Measurements from ENCODE around the gene F7.

F7 gene

DNA sequence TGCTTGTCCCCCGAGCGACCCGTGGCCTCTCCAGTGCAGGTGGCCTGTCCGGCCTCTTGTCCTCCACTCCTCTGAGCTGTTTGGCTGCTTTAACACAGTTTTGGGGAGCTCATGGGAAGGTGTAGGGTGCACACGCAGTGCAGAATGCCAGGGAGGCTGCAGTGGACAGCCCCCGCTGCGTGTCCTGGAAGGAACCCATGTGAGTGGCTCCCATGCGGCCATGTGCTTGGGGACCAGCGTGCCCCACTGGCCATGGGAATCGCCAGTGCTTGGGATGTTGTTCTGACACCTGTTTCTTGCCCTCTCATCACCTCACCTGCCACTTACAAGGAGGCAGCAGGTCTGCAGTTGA, 22.6 kb upstream of the F7 start:
- no peak for DNase-seq (ENCODE audit: insufficient read length)
- FAIRE-seq, result no peak

DNA sequence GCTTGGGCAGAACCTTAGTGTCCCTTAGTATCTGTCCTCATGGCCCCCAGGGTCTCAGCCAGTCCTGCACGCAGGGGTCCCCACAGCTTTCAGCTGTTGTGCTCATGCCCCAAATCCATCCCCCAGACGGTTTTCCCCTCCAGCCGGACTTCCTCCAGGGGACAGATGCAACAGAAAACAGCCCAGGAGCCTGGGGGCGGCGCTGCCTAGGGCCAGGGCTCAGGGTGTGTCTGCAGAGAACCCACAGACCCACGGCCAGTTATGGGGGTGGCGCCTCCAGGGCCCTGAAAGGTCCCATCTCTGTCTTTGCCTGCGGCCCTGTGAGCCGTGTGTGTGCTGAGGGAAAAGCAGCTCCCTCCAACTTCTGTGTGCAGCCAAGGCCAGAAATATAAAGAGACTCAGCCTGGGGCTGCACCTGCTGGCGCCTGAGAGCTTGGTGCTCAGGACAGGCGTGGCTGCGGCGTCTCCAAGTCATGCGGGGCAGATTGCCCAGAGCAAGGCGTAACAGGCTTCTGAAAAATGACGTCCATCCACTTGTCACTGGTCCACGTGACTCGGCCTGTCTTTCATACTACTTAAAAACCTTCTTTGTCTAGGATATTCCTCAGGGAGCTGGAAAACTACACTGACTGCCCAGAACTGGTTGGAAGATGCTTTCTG, 22.1 kb upstream of the F7 start:
- FAIRE-seq (no peak), DNase-seq (ENCODE audit: insufficient read length) (no peak)
- TF ChIP-seq POLR2A (IDR thresholded peaks at IDR 0.05; ENCODE audit: low read depth, low read length), result no peak
- no peak for TF ChIP-seq POLR2AphosphoS5 (IDR thresholded peaks at IDR 0.05; ENCODE audit: low read depth, low read length)
- no peak for TF ChIP-seq TAF1 (IDR thresholded peaks at IDR 0.05; ENCODE audit: borderline replicate concordance, low read depth, low read length)

More for the DNA sequence above, 22.6 kb upstream of the F7 start:
- TF ChIP-seq TAF1 (IDR thresholded peaks at IDR 0.05; ENCODE audit: borderline replicate concordance, low read depth, low read length), result no peak
- no peak for TF ChIP-seq POLR2AphosphoS5 (IDR thresholded peaks at IDR 0.05; ENCODE audit: low read depth, low read length)
- TF ChIP-seq POLR2A (IDR thresholded peaks at IDR 0.05; ENCODE audit: low read depth, low read length), result no peak

DNA sequence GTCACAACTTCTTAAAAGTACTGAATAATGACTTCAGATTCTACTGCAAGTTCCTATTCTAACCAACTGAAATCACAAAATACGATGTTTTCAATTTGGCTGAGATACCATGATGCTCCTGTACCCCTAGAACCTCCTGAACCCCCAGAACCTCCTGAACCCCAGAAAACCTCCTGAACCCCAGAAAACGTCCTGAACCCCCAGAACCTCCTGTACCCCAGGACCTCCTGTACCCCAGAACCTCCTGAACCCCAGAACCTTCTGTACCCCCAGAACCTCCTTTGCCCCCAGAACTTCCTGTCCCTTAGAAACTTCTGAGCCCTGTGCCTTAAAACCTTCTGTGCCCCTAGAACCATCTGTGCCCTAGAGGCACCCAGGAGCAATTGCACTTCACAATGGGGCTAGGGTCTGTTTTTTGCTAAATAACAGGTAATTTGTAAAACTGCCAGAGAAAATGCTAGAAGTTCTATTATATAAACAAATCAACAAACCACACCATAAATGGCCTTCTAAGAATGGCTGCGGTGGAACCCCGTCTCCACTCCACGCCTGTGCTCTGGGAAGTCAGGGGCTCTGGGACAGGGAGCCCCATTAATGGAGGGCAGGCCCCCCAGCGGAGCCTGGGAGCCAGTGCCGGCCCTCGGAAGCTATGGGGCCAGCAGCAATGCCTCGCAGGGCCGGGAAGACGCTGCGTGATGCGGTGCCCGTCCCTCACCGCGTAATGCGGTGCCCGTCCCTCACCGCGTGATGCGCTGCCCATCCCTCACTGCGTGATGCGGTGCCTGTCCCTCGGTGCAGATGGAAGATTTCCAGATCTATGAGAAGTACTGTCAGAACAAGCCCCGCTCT, 21.3 kb upstream of the F7 start:
- DNase-seq (ENCODE audit: insufficient read length) (no peak), FAIRE-seq (no peak)
- TF ChIP-seq POLR2AphosphoS5 (IDR thresholded peaks at IDR 0.05; ENCODE audit: low read depth, low read length) (no peak), TAF1 (IDR thresholded peaks at IDR 0.05; ENCODE audit: borderline replicate concordance, low read depth, low read length) (no peak), POLR2A (IDR thresholded peaks at IDR 0.05; ENCODE audit: low read depth, low read length) (no peak)

DNA sequence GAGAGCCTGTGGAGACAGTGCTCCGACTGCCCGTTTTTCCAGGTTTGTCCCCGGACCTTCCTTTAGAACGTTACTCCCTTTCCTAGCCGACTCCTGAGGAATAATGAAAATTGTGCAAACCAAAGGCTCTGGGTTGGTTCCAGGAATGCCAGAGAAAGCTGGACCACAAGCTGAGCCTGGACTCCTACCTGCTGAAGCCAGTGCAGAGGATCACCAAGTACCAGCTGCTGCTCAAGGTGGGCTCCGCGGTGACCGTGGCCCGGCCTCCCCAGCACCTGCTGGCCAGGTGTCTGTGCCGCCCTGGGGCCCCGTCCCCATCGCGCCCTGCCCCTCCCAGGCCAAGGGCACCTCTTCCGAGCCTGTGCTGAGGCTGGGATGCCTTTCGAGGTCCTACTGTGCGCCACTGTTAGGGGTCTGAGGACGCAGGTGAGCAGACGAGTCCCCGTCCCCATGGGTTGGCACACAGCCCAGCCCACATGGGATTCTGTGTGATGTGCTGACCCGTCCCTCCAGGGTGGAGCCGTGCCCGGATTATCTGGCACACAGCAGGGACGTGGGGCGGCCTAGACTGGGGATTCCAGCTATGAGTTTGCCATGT, 20.5 kb upstream of the F7 start:
- TF ChIP-seq POLR2AphosphoS5 (IDR thresholded peaks at IDR 0.05; ENCODE audit: low read depth, low read length), result no peak
- TF ChIP-seq POLR2A (IDR thresholded peaks at IDR 0.05; ENCODE audit: low read depth, low read length), result no peak
- TF ChIP-seq TAF1 (IDR thresholded peaks at IDR 0.05; ENCODE audit: borderline replicate concordance, low read depth, low read length), result no peak
- FAIRE-seq (no peak), DNase-seq (ENCODE audit: insufficient read length) (no peak)

DNA sequence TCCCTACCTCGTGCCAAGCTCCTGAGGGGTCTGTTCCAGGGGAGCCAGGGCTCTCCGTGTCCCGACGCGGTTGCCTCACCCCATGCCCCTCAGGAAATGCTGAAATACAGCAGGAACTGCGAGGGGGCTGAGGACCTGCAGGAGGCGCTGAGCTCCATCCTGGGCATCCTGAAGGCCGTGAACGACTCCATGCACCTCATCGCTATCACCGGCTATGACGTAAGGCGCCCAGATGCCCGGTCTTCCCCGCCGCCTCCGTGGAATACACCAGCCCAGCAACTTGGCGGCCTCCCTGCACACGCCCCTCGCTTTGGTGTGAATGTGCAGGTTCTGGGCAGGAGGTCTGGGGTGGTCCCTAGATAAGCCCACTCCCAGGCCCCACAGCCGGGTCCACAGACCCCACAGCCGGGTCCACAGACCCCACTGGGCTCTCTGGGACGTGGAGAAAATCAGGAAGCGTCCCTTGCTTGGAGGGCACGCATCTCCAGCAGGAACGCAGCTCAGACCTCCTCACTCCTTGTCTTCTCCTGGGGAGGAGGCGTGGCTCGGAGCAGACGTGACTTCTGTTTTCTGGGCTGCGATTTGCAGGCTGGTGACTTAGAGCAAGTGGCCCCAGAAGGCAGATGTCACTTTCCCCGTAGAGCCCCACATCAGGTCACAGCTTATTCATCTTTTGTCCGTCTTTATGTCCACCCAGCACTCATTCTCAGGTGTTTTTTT, 19.4 kb upstream of the F7 start:
- DNase-seq (ENCODE audit: insufficient read length), result no peak
- FAIRE-seq, result no peak
- TF ChIP-seq POLR2AphosphoS5 (IDR thresholded peaks at IDR 0.05; ENCODE audit: low read depth, low read length) (no peak), TAF1 (IDR thresholded peaks at IDR 0.05; ENCODE audit: borderline replicate concordance, low read depth, low read length) (no peak), POLR2A (IDR thresholded peaks at IDR 0.05; ENCODE audit: low read depth, low read length) (no peak)

DNA sequence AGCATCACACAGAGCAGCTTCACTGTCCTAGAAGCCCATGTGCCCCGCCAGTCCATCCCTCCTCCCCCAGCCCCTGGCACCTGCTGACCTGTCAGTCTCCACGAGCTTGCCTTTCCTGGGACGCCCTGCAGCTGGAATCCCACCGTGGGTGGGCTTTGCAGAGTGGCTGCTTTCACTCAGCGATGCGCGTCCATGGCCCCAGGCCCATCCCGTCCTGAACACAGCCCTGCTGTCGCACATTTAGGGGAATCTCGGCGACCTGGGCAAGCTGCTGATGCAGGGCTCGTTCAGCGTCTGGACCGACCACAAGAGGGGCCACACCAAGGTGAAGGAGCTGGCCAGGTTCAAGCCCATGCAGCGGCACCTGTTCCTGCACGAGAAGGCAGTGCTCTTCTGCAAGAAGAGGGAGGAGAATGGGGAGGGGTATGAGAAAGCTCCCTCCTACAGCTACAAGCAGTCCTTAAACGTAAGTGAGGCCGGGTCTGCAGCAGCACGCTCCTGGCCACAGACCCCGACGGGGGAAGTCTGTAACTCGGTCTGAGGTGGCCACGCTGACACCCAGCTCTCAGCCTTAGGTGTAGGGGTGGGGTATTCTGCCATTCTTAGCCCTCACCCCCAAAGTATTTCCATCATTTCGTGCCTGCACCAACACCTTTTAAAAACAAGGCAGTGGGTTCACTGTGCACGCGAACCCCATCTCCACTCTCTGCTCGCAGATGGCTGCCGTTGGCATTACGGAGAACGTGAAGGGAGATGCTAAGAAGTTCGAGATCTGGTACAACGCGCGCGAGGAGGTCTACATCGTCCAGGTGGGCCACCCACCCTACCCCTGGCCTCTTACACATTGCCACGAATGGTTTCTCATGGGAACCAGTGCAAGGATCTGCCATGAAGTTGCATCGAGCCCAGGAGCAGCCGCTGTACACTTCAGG, 18.3 kb upstream of the F7 start:
- TF ChIP-seq POLR2AphosphoS5 (IDR thresholded peaks at IDR 0.05; ENCODE audit: low read depth, low read length) (no peak), TAF1 (IDR thresholded peaks at IDR 0.05; ENCODE audit: borderline replicate concordance, low read depth, low read length) (no peak), POLR2A (IDR thresholded peaks at IDR 0.05; ENCODE audit: low read depth, low read length) (no peak)
- FAIRE-seq, result no peak
- DNase-seq (ENCODE audit: insufficient read length), result no peak

DNA sequence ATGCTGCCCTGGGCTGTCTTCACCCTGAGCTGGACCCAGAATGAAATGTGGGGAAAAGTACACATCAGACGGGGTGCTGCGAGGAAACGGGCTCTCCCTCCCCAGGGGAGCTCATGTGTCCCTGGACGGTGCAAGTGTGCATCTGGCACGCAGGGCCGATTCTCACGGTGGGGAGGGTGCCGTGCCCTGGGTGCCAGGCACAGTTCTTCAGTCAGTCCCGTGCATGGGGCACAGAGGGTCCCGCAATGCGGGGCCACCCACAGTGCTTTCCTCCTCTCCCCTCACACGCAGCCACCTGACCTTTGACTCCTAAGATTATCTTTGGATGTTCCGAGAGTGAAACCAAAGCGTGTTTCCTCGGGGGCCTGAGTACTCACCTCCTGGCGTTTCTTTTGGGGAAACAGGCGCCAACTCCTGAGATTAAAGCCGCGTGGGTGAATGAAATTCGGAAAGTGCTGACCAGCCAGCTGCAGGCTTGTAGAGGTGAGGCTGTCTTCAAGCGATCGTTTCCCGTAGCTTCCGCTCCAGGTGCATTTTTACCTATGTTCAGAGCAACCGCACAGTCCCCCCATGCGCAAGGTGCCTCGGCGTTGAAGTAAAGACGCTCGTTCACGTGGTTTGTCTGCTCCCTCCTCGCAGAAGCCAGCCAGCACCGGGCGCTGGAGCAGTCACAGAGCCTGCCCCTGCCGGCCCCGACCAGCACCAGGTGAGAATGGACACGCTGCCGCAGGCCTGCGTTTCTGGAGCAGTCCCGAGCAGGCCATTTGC, 17.5 kb upstream of the F7 start:
- TF ChIP-seq POLR2AphosphoS5 (IDR thresholded peaks at IDR 0.05; ENCODE audit: low read depth, low read length) (no peak), TAF1 (IDR thresholded peaks at IDR 0.05; ENCODE audit: borderline replicate concordance, low read depth, low read length) (no peak), POLR2A (IDR thresholded peaks at IDR 0.05; ENCODE audit: low read depth, low read length) (no peak)
- DNase-seq (ENCODE audit: insufficient read length), result no peak
- no peak for FAIRE-seq

DNA sequence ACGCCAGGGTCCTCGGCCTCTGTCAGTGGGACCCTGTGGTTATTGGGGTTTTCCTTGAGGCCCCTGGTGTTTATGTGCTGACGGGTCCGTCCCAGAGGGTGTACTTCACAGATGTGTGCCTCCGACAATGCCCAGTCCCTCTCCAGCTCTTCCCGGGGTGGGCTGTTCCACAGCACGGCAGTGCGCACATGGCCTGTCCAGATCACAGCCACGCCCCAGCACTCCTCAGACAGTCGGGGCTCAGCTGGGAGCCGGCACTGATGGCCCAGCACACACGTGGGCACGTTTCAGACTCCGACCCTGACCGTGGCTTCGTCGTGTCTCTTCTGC, 16.9 kb upstream of the F7 start:
- no peak for FAIRE-seq
- no peak for DNase-seq (ENCODE audit: insufficient read length)
- no peak for TF ChIP-seq TAF1 (IDR thresholded peaks at IDR 0.05; ENCODE audit: borderline replicate concordance, low read depth, low read length)
- TF ChIP-seq POLR2A (IDR thresholded peaks at IDR 0.05; ENCODE audit: low read depth, low read length), result no peak
- TF ChIP-seq POLR2AphosphoS5 (IDR thresholded peaks at IDR 0.05; ENCODE audit: low read depth, low read length), result no peak

DNA sequence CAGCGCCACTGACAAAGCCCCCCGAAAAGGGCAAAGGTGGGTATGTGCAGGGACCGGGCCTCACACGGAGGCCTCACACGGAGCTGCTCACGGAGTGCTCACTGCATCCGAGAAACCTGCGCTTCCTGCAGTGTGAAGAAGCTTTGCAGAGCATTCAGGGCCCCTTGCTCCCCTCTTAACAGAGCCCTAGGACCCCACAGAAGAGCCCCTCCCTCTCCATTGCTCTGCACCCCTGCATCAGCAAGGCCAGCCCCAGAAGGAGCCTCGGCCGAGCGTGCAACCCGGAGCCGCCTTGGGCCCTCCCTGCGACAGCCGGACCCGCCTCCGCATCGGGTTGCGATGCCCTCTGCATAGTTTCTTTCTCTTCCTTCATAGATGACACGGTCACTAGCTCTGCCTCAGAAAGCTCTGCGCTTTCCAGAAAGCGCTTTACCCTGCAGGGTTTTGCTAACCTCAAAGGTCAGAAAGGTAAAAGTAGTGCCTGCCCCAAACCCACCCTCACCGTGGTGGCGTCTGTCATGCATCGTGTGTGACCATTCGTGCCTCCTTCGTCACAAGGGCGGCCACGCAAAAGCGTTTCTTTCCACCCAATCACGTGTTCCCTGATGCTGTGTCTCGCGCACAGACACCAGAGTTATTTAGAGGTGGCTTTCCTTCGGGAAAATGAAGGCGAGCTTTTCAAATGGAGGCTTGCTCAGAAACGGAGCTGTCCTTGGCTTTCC, 15.7 kb upstream of the F7 start:
- DNase-seq (ENCODE audit: insufficient read length) (no peak), FAIRE-seq (no peak)
- TF ChIP-seq POLR2AphosphoS5 (IDR thresholded peaks at IDR 0.05; ENCODE audit: low read depth, low read length), result no peak
- no peak for TF ChIP-seq TAF1 (IDR thresholded peaks at IDR 0.05; ENCODE audit: borderline replicate concordance, low read depth, low read length)
- no peak for TF ChIP-seq POLR2A (IDR thresholded peaks at IDR 0.05; ENCODE audit: low read depth, low read length)
